Measurements from ENCODE around the gene KCNH2. TPM values are rescaled to one million over a fixed set of nuclear protein-coding genes. Genes with fewer than 3 reads are reported as not detected.
"Not testable (repeated sequence)": the region's sequence is repeated elsewhere in the genome, so short reads cannot be mapped to it uniquely, and the experiment has no call there.

KCNH2 gene
- total RNA-seq, 1 donor: not detected

DNA sequence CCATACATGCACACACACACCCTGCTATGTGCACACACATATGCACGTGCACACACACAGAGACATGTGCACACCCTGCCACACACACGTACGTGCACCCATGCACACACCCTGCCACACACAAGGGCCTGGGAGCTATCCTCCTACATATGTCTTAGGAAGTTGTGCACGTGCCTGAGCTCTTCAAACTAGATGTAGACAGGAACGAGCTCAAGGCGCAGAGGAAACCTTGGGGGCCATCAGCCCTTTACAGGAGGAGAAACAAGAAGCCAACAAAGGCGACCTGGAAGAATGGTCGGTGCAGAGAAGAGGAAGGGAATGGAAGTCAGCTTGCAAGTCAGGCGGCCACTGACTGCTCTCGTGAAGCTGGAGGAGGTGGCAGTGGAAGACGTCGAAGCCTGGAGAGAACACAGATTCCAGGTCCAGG, 67.1 kb downstream of the KCNH2 start:
- Histone ChIP-seq H3K27me3 (ENCODE audit: insufficient read depth, low read length) (no peaks in the 10 kb centered on the region), H3K4me1 (ENCODE audit: insufficient read depth, low read length) (no peaks in the 10 kb centered on the region), H3K4me2 (ENCODE audit: insufficient read depth, low read length) (no peak overlapping the region), H3K27ac (ENCODE audit: low read depth, low read length) (no peak overlapping the region), H3K36me3 (ENCODE audit: insufficient read depth, low read length) (no peaks in the 10 kb centered on the region), H3K4me3 (ENCODE audit: insufficient read depth, low read length) (no peak overlapping the region), H4K20me1 (ENCODE audit: insufficient read depth, low read length) (no peaks in the 10 kb centered on the region), H3K79me2 (ENCODE audit: insufficient read depth, low read length) (no peaks in the 10 kb centered on the region), H2AFZ (ENCODE audit: low read length) (no peak overlapping the region), H3K9me3 (ENCODE audit: low read depth, low read length) (no peaks in the 10 kb centered on the region)
- TF ChIP-seq, protein P1, sequence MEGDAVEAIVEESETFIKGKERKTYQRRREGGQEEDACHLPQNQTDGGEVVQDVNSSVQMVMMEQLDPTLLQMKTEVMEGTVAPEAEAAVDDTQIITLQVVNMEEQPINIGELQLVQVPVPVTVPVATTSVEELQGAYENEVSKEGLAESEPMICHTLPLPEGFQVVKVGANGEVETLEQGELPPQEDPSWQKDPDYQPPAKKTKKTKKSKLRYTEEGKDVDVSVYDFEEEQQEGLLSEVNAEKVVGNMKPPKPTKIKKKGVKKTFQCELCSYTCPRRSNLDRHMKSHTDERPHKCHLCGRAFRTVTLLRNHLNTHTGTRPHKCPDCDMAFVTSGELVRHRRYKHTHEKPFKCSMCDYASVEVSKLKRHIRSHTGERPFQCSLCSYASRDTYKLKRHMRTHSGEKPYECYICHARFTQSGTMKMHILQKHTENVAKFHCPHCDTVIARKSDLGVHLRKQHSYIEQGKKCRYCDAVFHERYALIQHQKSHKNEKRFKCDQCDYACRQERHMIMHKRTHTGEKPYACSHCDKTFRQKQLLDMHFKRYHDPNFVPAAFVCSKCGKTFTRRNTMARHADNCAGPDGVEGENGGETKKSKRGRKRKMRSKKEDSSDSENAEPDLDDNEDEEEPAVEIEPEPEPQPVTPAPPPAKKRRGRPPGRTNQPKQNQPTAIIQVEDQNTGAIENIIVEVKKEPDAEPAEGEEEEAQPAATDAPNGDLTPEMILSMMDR (IDR thresholded peaks at IDR 0.05; ENCODE audit: extremely low read depth, low read depth, low read length): no peak
- no peak for DNase-seq (ENCODE audit: insufficient read length, low spot score, missing footprints)

DNA sequence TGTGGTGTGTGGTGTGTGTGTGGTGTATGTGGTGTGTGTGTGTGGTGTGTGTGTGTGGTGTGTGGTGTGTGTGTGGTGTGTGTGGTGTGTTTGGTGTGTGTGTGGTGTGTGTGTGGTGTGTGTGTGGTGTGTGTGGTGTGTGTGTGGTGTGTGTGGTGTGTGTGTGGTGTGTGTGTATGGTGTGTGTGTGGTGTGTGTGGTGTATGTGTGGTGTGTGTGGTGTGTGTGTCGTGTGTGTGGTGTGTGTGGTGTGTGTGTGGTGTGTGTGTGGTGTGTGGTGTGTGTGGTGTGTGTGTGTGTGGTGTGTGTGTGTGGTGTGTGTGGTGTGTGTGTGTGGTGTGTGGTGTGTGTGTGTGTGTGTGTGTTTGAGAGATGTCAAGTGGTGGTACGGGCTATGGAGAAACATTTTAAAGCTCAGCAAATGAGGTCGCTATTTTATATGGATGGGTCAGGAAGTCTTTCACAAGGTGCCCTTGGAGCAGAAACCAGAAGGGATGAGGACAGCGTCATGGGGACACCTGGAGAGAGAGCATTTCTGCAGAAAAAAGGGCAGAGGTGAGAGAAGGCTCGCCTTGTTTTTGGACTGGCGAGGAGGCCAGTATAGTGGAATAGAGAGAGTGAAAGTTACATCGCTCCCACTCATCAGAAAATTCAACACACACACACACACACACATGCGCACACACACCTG, 67.7 kb downstream of the KCNH2 start:
- not testable (repeated sequence) for DNase-seq (ENCODE audit: insufficient read length, low spot score, missing footprints); H3K36me3 ChIP-seq (ENCODE audit: insufficient read depth, low read length); H2AFZ ChIP-seq (ENCODE audit: low read length); H3K4me2 ChIP-seq (ENCODE audit: insufficient read depth, low read length); H4K20me1 ChIP-seq (ENCODE audit: insufficient read depth, low read length); H3K27ac ChIP-seq (ENCODE audit: low read depth, low read length); H3K9me3 ChIP-seq (ENCODE audit: low read depth, low read length); H3K4me1 ChIP-seq (ENCODE audit: insufficient read depth, low read length); H3K4me3 ChIP-seq (ENCODE audit: insufficient read depth, low read length); H3K79me2 ChIP-seq (ENCODE audit: insufficient read depth, low read length); H3K27me3 ChIP-seq (ENCODE audit: insufficient read depth, low read length)

DNA sequence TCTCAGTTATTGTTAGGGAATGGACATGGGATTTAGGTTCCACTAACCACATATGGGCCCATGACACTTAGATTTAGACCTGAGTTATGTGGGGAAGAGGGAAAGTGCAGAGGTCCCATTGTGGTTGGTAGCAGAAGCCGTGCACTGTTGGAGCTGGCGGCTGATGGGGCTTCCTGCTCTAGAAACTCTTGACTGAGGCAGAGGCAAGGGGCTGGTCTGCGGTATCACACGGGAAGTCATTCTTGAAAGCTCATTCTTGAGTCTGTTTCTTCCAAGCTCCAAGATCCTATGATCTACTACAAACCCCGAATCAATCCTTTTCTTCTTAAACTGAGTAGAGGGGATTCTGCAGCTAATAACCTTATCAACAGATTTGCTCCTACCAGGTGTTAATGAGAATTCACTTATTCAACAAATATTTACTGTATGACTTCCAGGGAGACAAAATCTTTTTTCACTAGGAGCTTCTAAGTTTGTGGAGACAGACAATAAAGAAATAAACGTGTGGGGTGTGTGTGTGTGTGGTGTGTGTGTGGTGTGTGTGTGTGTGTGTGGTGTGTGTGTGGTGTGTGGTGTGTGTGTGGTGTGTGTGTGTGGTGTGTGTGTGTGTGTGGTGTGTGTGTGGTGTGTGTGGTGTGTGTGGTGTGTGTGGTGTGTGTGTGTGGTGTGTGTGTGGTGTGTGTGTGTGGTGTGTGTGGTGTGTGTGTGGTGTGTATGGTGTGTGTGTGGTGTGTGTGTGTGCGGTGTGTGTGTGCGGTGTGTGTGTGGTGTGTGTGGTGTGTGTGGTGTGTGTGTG, 68.7 kb downstream of the KCNH2 start:
- Histone ChIP-seq H3K4me3 (ENCODE audit: insufficient read depth, low read length) (no peak overlapping the region), H2AFZ (ENCODE audit: low read length) (no peak overlapping the region), H4K20me1 (ENCODE audit: insufficient read depth, low read length) (no peaks in the 10 kb centered on the region), H3K4me1 (ENCODE audit: insufficient read depth, low read length) (no peaks in the 10 kb centered on the region), H3K27me3 (ENCODE audit: insufficient read depth, low read length) (no peaks in the 10 kb centered on the region), H3K79me2 (ENCODE audit: insufficient read depth, low read length) (no peaks in the 10 kb centered on the region), H3K36me3 (ENCODE audit: insufficient read depth, low read length) (no peaks in the 10 kb centered on the region), H3K27ac (ENCODE audit: low read depth, low read length) (no peak overlapping the region), H3K4me2 (ENCODE audit: insufficient read depth, low read length) (no peak overlapping the region), H3K9me3 (ENCODE audit: low read depth, low read length) (no peaks in the 10 kb centered on the region)
- TF ChIP-seq, protein P1 (IDR thresholded peaks at IDR 0.05; ENCODE audit: extremely low read depth, low read depth, low read length): no peak
- DNase-seq (ENCODE audit: insufficient read length, low spot score, missing footprints): no peak

DNA sequence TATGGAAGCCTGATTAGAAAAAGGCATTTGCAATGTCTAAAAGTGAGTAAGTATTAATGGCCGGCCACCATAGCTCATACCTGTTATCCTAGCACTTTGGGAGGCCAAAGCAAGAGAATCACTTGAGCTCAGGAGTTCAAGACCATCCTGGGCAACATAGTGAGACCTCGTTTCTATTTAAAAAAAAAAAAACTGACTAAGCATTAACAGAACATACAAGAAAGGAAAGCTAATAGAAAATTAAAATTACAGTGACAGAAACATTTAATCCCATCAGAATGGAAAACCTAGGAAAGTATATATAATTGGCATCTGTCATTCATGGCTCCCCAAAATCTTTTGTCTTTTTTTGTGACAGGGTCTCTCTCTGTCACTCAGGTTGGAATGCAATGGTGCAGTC, 69.9 kb downstream of the KCNH2 start:
- Histone ChIP-seq H2AFZ (ENCODE audit: low read length) (no peak overlapping the region), H3K79me2 (ENCODE audit: insufficient read depth, low read length) (no peaks in the 10 kb centered on the region)
- TF ChIP-seq, protein P1 (IDR thresholded peaks at IDR 0.05; ENCODE audit: extremely low read depth, low read depth, low read length): no peak

More for the DNA sequence above, 69.9 kb downstream of the KCNH2 start:
- Histone ChIP-seq H3K4me1 (ENCODE audit: insufficient read depth, low read length) (peaks cover 5% of the 10 kb centered on the region), H3K27ac (ENCODE audit: low read depth, low read length) (no peak overlapping the region), H3K4me2 (ENCODE audit: insufficient read depth, low read length) (no peak overlapping the region), H4K20me1 (ENCODE audit: insufficient read depth, low read length) (no peaks in the 10 kb centered on the region), H3K4me3 (ENCODE audit: insufficient read depth, low read length) (no peak overlapping the region), H3K36me3 (ENCODE audit: insufficient read depth, low read length) (no peaks in the 10 kb centered on the region), H3K9me3 (ENCODE audit: low read depth, low read length) (no peaks in the 10 kb centered on the region), H3K27me3 (ENCODE audit: insufficient read depth, low read length) (no peaks in the 10 kb centered on the region)
- no peak for DNase-seq (ENCODE audit: insufficient read length, low spot score, missing footprints)

Data from osteoblast (primary cell).